GM19372 (cell line): ENCODE results near the gene GIGYF1.
"Not testable (repeated sequence)": the region's sequence is repeated elsewhere in the genome, so short reads cannot be mapped to it uniquely, and the experiment has no call there.

Source experiments
- ATAC-seq: cut with Tn5 transposase; IDR thresholded peaks from one replicate; pipeline ENCODE4 v1.9.1; 2021; ENCODE audit warnings: mild to moderate bottlenecking, low read depth, moderate library complexity; ENCODE audit not compliant: unreplicated experiment

Gene GIGYF1

DNA sequence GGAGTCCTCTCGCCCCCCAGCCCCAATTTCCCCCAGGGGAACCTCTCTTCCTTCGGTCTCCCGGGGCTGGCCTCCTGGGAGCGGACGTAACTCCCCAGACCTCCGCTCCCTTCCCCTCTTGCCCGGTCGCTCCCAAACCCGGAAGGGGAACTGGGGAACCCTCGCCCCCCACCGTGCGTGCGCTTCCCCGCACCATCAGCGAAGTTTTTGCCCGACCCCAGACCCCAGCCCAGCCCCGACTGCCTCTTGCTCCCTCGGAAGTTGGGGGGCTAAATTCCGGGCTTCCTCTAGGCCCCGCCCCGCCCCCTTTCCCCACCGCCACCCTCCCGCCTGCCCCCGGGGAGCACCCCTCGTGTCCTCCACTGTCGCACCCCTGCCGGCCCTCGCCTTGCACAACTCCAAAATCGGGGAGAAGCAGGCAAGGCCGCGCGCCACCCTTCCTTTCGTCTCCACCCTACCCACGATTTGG is 20.1 kb downstream of the GIGYF1 start:
- ATAC-seq, result no peak

- peak; percentile 67 for ATAC-seq
Observed at GRCh38 chr7:100673302-100673941, 20.6 kb downstream of the GIGYF1 start, which contains the start of gene GNB2. GNB2 (plus strand) TSS chr7:100673740; CDS start chr7:100676266, 2,526 bp downstream.

GRCh38 chr7:100671353-100672327 is 22.4 kb downstream of the GIGYF1 start:
- no peak for ATAC-seq

GRCh38 chr7:100670074-100670473 is 24.0 kb downstream of the GIGYF1 start:
- ATAC-seq, result no peak

GRCh38 chr7:100669106-100669505 is 24.9 kb downstream of the GIGYF1 start:
- not testable (repeated sequence) for ATAC-seq

DNA sequence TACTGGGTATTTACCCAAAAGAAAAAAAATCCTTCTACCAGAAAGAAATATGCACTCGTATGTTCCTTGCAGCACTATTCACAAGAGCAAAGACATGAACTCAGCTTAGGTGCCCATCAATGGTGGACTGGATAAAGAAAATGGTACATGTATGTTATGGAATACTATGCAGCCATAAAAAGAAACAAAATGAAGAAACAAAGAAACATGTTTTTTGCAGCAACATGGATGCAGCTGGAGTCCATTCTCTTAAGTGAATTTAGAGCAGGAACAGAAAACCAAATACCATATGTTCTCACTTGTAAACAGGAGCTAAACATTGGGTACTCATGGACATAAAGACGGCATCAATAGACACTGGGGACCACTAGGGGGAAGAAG is 26.0 kb downstream of the GIGYF1 start:
- no peak for ATAC-seq

GRCh38 chr7:100667331-100668068 is 26.6 kb downstream of the GIGYF1 start:
- ATAC-seq, result no peak

GRCh38 chr7:100665168-100665726 is 28.8 kb downstream of the GIGYF1 start:
- no peak for ATAC-seq

GRCh38 chr7:100662194-100662776 is 31.8 kb downstream of the GIGYF1 start:
- not testable (repeated sequence) for ATAC-seq

DNA sequence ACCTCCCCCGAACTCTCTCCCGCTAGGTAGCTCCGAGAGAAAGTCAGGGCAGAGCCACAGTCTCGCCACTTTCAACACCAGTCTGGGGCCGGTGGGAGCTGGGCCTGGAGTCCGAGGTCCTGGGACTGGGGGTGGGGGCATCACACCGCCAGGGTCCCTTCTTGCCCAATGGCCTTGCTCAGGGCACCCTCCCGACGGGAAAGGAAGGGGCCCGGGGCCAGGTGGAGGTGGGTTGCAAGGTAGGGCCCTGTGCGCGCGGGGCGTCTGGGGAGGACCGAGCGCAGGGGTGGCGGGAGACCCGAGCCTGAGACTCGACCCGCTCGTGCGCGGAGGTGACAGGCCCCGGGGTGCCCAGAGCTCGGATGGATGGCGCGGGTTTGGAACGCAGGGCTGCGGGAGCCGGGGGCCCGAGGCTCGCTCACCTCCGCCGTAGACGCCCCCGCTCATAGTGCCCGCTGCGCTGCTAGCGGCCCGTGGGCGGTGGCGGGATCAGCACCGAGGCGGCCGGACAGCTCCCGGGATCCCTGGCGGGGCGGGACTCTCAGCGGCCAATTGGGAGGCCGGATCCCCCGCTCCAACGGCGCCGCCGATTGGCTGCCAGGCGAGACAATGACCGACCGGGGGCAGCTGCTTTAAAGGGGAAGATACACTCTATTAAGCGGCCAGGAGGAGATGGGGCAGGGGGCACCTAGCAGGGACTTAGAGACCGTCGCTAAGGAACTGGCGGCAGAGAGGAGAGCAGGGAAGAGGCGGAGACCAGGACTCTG is 38.0 kb downstream of the GIGYF1 start, which contains the start of gene ACTL6B:
Gene ACTL6B, minus strand, starts transcription at position 541 of the 767 bp plus-strand sequence. Its CDS starts 94 bp downstream, at position 447.
- no peak for ATAC-seq

DNA sequence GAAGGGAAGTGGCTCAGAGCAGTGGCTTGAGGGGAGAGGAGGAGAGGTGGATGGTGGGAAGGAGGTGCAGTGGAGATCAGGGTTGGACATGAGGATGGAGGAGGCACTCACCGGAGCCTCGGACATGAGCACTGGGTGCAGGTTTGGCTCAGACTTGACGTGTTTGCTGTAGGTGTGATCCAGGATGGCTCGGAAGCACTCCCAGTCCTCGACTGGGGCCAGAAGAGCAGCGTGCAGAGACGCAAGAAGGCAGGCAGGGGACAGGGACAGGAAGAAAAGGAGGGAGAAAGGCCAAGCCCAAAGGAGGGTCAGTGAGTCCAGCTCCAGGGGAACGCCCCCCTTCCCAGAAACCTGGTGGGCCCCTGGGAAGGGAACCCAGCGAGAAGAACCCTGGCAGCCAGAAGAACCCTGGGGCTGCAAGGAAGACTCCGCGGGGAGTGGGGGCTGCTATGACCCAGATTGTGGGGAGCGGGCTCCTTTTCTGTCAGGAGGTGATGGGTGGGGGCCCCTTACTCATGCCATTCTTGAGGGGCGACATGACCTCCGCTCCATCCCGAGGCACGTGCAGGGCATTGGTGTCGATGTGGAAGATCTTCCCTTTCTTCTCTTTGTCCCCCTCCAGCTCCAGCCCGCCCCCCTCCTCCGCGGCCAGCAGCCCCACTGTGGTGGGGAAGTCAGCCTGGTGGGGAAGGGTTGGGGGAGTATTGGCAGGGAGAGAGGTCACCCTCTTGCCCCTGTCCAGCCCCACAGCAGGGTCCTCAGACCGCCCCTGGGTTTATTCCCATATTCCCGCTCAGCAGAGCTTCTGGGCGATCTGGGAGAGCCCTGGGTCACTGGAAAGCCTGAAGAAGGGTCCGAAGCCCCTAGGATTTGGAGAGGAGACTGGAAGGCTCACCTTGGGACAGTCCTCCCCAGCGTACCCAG is 38.9 kb downstream of the GIGYF1 start:
- no peak for ATAC-seq

GRCh38 chr7:100649826-100650565 is 44.1 kb downstream of the GIGYF1 start:
- ATAC-seq, result no peak

GRCh38 chr7:100642534-100642907 is 51.5 kb downstream of the GIGYF1 start:
- no peak for ATAC-seq

DNA sequence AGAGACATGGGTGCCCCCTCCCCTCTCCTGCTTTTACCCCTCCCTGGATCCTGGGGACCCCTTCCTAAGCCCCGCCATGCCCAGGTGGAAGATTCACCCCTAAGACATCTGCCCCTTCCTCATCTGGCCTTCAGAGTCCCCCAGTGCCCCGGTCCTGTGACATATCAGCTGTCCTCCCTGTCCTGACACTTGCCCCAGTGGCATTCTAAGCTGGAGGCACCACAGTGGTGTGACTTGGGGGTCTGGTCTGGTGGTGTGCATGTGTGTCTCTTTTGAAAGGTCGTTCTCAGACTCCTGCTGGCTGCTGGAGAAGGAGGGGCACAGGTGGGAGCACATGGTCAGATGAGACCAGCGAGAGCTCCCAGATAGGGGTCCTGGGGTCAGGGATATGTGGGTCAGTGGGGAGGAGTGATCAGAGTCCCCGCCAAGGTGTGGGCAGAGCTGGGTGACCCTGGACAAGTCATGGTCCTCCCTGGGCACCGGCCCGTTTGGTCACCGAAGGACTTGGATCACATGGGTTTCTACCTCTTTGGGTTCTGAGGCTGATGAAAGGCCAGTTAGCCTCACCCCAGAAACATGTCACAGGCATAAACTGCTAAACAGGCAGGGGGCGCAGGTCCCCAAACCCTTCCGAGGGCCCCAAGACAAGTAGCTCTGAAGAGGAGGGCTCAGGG is 52.1 kb downstream of the GIGYF1 start:
- no peak for ATAC-seq

DNA sequence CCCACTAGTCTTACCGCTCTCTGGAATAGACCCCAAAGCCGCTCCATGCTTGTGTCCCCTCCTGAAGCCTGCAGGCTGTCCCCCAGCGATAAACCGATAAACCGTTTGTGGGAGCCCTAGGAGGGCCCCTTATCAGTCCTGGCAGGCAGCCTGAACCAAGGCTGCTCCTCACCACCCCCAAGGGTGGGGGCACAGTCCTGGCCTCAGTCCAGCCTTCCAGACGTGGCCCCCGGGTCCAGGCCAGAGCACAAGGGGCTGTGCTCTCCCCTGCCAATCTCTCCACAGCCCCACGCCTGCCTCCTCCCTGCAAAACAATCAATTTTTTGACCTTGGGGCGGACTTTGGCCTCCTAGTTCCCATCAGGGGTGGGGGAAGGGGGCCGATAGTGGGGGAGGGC is 52.6 kb downstream of the GIGYF1 start, which contains the start of gene TFR2:
Gene TFR2, minus strand, starts transcription at position 90 of the 397 bp plus-strand sequence. Its CDS starts 43 bp downstream, at position 47.
- no peak for ATAC-seq

DNA sequence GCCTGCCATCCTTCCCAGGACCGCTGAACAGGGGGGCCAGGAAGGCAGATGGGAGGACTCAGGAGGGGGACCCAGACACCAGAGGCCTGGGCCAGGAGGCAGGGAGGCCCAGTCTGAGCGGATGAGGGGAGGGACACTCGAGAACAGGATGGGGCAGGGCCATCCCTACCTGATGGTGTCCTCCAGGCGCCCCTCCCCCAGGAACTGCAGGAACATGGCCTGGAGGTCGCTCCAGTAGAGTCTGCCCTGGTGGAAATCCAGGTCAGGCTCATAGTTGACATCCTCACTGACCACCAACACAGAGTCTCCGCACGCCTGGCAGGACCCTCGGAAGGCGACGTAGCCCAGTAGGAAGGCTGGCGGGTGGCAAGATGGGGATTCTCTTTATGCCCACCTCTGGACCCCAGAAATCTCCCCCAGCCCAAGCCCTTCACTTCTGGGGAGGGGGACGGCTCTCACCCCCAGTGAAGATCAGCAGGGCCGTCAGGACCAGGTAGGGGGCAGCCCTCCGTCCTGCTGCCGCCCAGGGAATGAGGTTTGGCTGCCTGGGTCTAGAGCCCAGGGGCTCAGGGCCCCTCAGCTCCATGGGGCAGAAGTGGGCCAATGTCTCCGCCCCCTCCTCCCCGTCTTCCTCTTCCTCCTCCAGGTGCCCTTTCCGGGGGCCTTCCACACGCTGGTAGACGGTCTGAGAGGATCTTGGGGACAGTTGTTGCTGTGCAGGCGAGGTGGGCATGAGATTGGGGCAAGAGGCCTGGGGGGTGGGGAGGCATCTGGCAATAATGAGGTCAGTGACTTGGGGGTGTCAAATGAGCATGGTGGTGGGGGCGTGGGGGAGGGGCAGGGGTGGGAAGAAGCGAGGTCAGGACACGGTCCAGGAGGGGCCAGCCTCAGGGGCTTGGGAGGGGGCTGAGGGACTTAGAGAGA is 53.3 kb downstream of the GIGYF1 start:
- no peak for ATAC-seq
